Activated T-cell treated with anti-CD3 and anti-CD28 coated beads, Interleukin-2, amount 50 U/mL, for 4 hours (primary cell): ENCODE data around the gene CDH4. TPM values are rescaled to one million over a fixed set of nuclear protein-coding genes. Genes with fewer than 3 reads are reported as not detected.

Source experiments
- ATAC-seq, 2 donors: fragments of 200-7000 bp; cut with Tn5 transposase; one replicate each; pipeline ENCODE4 v1.10.0; 2021
- DNase-seq: peaks from one replicate; pipeline ENCODE4 v3.0.0-alpha.2; 2020
- H3K27me3 Mint-ChIP-seq: one replicate; pipeline ENCODE4 v1.8.0; 2021; ENCODE audit warnings: low read depth, mixed read lengths
- H3K36me3 Mint-ChIP-seq: one replicate; pipeline ENCODE4 v1.8.0; 2022; ENCODE audit warnings: mixed read lengths; ENCODE audit not compliant: insufficient read depth
- H3K4me1 Mint-ChIP-seq: one replicate; pipeline ENCODE4 v1.8.0; 2021; ENCODE audit warnings: low read depth, mixed read lengths
- H3K4me3 Mint-ChIP-seq: one replicate; pipeline ENCODE4 v1.8.0; 2021; ENCODE audit warnings: mild to moderate bottlenecking, moderate library complexity, mixed read lengths
- H3K9me3 Mint-ChIP-seq: one replicate; pipeline ENCODE4 v1.8.0; 2021; ENCODE audit warnings: mixed read lengths
- total RNA-seq, 3 donors: library from RNA; stranded (reverse); gene quantifications; one replicate each; pipeline ENCODE4 v1.2.1, GENCODE V29; 2021

The CDH4 gene
- total RNA-seq, 3 donors from 2014 or later: 0.10 TPM; not detected in 2

GRCh38 chr20:61352346-61353260 is 100.5 kb downstream of the CDH4 start:
- Mint-ChIP-seq H3K36me3 (no peaks in the 10 kb centered on the region), H3K4me1 (no peaks in the 10 kb centered on the region), H3K4me3 (no peak overlapping the region), H3K9me3 (peaks cover 5% of the 10 kb centered on the region), H3K27me3 (no peaks in the 10 kb centered on the region)
- no peak for ATAC-seq
- DNase-seq: no peak

GRCh38 chr20:61353261-61354000 is 101.4 kb downstream of the CDH4 start:
- H3K4me1 Mint-ChIP-seq: no peaks in the 10 kb centered on the region
- H3K4me3 Mint-ChIP-seq: no peak overlapping the region
- no peaks in the 10 kb centered on the region for H3K27me3 Mint-ChIP-seq
- DNase-seq: no peak
- no peak for ATAC-seq
- H3K36me3 Mint-ChIP-seq: no peaks in the 10 kb centered on the region
- no peaks in the 10 kb centered on the region for H3K9me3 Mint-ChIP-seq

DNA sequence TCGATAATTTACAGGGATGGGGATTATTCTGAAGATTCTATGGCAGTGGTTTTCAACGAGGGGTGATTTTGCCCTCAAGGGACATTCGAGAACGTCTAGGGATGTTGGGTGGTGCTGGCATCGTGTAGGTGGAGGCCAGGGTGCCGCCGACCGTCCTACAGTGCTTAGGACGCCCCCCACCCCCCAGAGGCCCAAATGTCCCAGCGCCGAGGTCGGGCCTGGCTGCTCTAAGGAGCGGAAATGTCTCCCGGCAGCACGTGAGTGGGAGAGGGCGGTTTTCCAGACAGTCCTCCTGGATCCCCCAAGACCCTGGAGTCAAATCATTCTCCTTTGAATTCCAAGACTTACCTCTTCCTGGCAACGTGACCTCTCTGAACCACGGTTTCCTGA is 101.9 kb downstream of the CDH4 start:
- no peaks in the 10 kb centered on the region for H3K36me3 Mint-ChIP-seq
- H3K27me3 Mint-ChIP-seq: no peaks in the 10 kb centered on the region
- ATAC-seq: no peak
- no peak overlapping the region for H3K4me3 Mint-ChIP-seq
- DNase-seq: no peak
- no peaks in the 10 kb centered on the region for H3K4me1 Mint-ChIP-seq
- H3K9me3 Mint-ChIP-seq: no peaks in the 10 kb centered on the region

DNA sequence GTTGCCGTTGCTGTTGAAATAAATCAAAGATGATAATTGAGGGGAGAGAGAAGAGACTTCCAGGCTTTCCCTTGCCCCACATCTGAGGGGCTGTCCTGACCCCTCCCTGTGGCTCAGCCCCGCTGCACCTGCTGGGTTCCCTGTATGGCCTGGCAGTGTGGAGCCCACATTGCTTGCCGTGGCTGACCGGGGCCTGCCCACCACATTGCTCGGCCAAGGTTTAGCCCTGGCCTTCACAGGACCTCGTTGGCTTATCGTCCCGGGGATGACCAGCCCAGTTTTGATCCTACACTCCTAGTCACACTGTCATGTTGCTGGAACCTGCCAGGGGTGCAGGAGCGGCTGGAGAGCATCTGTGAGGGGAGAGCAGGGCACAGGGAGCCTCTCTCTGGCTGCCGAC is 102.4 kb downstream of the CDH4 start:
- no peak for DNase-seq
- Mint-ChIP-seq H3K9me3 (no peaks in the 10 kb centered on the region), H3K4me1 (no peaks in the 10 kb centered on the region), H3K27me3 (no peaks in the 10 kb centered on the region), H3K36me3 (no peaks in the 10 kb centered on the region), H3K4me3 (no peak overlapping the region)
- no peak for ATAC-seq

DNA sequence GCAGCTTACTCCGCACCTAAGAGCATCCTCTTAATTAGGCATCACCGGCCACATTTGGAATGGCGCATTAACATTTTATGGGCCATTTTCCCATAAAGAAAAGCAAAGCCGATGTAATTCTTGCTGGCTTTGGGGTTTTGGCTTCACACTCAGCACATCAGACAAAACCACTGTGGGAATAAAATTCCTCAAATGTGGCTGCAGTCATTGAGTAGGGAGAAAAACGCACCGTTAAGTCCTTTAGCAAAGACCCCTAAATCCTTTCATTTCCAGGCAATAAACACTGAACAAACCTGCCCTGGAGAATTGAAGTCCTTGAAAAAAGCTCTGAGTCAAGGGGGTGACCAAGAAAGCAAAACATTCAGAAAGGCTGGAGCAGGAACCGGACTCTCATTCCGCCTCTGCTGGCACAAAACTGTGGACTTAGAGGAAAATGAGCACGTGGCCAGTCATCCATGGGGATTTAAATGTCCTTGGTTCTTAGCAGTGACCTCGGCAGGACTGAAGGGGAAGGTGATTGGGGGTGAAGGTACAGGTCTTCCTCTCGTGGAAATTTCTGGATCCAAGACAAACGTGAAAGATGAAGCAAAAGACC is 102.9 kb downstream of the CDH4 start:
- no peak for ATAC-seq
- no peaks in the 10 kb centered on the region for H3K9me3 Mint-ChIP-seq
- no peaks in the 10 kb centered on the region for H3K4me1 Mint-ChIP-seq
- H3K27me3 Mint-ChIP-seq: no peaks in the 10 kb centered on the region
- H3K4me3 Mint-ChIP-seq: no peak overlapping the region
- DNase-seq: no peak
- H3K36me3 Mint-ChIP-seq: no peaks in the 10 kb centered on the region

- H3K27me3 Mint-ChIP-seq: no peaks in the 10 kb centered on the region
- DNase-seq: no peak
- no peaks in the 10 kb centered on the region for H3K4me1 Mint-ChIP-seq
- no peak overlapping the region for H3K4me3 Mint-ChIP-seq
- no peaks in the 10 kb centered on the region for H3K9me3 Mint-ChIP-seq
- ATAC-seq: no peak
- no peaks in the 10 kb centered on the region for H3K36me3 Mint-ChIP-seq
Measured at GRCh38 chr20:61355585-61355984, 103.5 kb downstream of the CDH4 start.

DNA sequence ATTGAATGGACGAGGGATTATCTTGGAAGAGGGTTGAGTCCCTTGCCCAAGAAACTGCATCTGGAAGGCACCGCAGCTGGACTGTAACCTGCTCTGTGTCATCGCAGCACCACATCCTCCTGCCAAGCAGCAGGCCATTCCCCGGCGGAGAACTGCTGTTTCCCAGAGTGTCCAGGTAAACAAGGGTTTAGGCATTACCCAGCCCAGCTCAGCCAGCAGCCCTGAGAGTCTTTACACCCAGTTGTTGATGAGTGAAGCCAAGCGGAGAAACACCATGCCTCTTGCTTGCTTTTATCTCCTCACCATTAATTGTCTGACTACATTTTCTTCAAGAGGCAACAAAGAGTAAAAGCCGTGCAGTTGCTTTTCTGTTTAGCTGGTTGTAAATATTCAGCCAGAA is 104.1 kb downstream of the CDH4 start:
- Mint-ChIP-seq H3K27me3 (no peaks in the 10 kb centered on the region), H3K36me3 (no peaks in the 10 kb centered on the region), H3K4me3 (no peak overlapping the region), H3K9me3 (no peaks in the 10 kb centered on the region), H3K4me1 (no peaks in the 10 kb centered on the region)
- no peak for ATAC-seq
- no peak for DNase-seq

DNA sequence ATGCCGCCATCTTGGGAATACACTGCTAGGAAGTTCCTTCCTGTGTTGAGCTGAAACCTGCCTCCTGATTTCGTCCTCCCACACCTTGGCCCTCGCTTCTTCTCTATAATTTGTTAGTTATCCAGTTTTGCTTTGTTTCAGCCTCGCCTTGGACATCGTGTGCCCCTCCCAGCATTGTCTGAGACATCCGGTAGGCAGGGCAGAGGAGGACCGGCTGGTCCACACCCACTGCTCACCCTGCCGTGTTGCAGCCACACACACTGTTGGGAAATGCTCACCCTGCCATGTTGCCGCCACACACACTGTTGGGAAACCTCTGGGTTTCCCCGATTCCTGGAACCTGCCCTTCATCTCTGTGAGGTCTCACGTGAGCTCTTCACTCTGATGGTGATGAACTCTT is 105.1 kb downstream of the CDH4 start:
- no peak for DNase-seq
- H3K27me3 Mint-ChIP-seq: no peaks in the 10 kb centered on the region
- no peak for ATAC-seq
- no peak overlapping the region for H3K4me3 Mint-ChIP-seq
- no peaks in the 10 kb centered on the region for H3K9me3 Mint-ChIP-seq
- H3K36me3 Mint-ChIP-seq: no peaks in the 10 kb centered on the region
- no peaks in the 10 kb centered on the region for H3K4me1 Mint-ChIP-seq

GRCh38 chr20:61359254-61359653 is 107.2 kb downstream of the CDH4 start:
- H3K36me3 Mint-ChIP-seq: no peaks in the 10 kb centered on the region
- H3K4me1 Mint-ChIP-seq: no peaks in the 10 kb centered on the region
- no peaks in the 10 kb centered on the region for H3K9me3 Mint-ChIP-seq
- H3K4me3 Mint-ChIP-seq: no peak overlapping the region
- H3K27me3 Mint-ChIP-seq: no peaks in the 10 kb centered on the region
- no peak for DNase-seq
- ATAC-seq: no peak

DNA sequence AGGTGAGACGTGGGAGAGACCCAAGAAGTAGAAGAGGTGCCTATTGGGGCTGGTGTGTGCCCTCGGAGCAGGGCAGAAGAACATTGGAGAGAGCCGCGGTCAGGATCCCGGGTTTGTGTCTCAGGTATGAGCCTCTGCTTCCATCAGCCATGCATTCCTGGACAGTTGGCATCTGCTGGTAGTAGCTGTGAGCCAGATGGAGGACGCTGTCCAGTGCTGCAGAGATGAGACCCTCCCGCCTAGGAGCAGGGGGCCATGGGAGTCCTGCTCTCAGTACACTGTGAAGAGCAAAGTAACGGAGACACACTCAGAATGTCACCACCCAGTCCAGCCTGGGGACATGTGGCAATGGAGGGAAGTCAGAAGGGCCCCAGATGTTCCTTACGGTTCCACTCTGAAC is 108.2 kb downstream of the CDH4 start:
- Mint-ChIP-seq H3K4me3 (no peak overlapping the region), H3K36me3 (no peaks in the 10 kb centered on the region), H3K27me3 (no peaks in the 10 kb centered on the region), H3K9me3 (no peaks in the 10 kb centered on the region), H3K4me1 (no peaks in the 10 kb centered on the region)
- ATAC-seq (no peak), DNase-seq (no peak)

GRCh38 chr20:61360940-61361339 is 108.9 kb downstream of the CDH4 start:
- Mint-ChIP-seq H3K4me1 (no peaks in the 10 kb centered on the region), H3K9me3 (no peaks in the 10 kb centered on the region), H3K27me3 (no peaks in the 10 kb centered on the region), H3K36me3 (no peaks in the 10 kb centered on the region), H3K4me3 (no peak overlapping the region)
- no peak for DNase-seq
- ATAC-seq: no peak

DNA sequence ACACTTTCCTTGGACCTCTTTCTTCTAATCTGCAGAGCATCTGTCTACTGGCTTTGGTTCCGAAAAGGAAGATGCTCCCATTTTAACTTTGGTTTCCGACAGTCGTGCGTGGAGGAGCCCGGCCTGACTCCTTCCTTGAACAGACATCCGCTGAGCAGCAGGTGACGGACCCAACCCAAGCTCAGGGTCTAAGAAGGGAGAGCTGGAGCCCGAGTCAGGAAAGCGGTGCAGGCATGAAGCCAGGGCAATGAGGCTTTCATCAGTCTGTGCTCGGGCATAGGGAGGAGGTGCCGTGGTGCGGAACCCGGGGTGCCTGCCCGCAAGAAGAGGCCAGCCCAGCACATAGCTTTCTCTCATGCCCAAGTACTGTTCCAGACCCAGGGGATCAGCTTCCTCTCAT is 109.4 kb downstream of the CDH4 start:
- Mint-ChIP-seq H3K4me1 (no peaks in the 10 kb centered on the region), H3K9me3 (no peaks in the 10 kb centered on the region), H3K36me3 (no peaks in the 10 kb centered on the region), H3K27me3 (no peaks in the 10 kb centered on the region), H3K4me3 (no peak overlapping the region)
- ATAC-seq: no peak
- DNase-seq: no peak

DNA sequence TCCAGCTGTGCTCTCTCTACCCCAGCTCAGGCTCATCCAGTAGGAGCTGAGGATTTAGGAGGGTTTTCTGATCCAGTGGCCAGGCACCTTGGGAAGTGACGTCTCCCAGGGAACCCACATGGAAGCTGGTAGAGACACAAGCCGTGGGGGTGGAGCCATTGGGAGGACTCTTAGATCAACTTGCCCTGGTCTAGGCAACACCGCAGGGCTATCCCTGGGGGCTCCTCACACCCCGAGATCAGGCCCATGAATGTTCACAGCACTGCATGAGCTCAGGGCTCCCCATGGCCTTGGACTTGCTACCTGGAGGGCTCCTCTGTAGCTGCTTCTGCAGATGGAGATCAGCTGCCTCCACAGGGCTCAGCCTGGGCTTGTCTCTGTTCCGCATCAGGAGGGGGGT is 112.1 kb downstream of the CDH4 start:
- no peak overlapping the region for H3K4me3 Mint-ChIP-seq
- no peaks in the 10 kb centered on the region for H3K9me3 Mint-ChIP-seq
- H3K36me3 Mint-ChIP-seq: no peaks in the 10 kb centered on the region
- H3K27me3 Mint-ChIP-seq: no peaks in the 10 kb centered on the region
- ATAC-seq: no peak
- H3K4me1 Mint-ChIP-seq: no peaks in the 10 kb centered on the region
- no peak for DNase-seq

DNA sequence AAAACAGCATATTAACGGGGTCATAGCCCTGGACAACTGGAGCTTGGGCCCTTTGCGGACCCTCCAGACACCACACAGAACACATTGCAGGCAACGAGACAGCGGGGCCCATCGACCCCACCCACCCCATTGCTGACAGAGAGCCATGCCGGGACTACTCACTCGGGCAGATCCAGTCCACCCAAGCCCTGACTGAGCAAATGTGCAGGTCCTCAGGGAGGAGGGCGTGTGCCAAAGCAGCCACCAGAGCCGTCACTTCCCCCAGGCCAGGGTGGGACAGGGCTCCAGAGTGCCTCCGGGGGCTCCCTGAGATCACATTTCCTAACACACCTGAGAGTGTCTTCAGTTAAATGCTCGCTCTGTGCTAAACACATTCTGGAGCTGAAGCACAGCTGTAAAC is 114.9 kb downstream of the CDH4 start:
- DNase-seq (no peak), ATAC-seq (no peak)
- H3K27me3 Mint-ChIP-seq: no peaks in the 10 kb centered on the region
- H3K4me3 Mint-ChIP-seq: no peak overlapping the region
- H3K4me1 Mint-ChIP-seq: no peaks in the 10 kb centered on the region
- no peaks in the 10 kb centered on the region for H3K9me3 Mint-ChIP-seq
- H3K36me3 Mint-ChIP-seq: no peaks in the 10 kb centered on the region
